ENCODE measurements around the gene CCT8. TPM values are rescaled to one million over a fixed set of nuclear protein-coding genes. Genes with fewer than 3 reads are reported as not detected.

CCT8 gene
- total and polyA plus RNA-seq, 2 experiments from 2014 or later: 304 to 329 TPM

DNA sequence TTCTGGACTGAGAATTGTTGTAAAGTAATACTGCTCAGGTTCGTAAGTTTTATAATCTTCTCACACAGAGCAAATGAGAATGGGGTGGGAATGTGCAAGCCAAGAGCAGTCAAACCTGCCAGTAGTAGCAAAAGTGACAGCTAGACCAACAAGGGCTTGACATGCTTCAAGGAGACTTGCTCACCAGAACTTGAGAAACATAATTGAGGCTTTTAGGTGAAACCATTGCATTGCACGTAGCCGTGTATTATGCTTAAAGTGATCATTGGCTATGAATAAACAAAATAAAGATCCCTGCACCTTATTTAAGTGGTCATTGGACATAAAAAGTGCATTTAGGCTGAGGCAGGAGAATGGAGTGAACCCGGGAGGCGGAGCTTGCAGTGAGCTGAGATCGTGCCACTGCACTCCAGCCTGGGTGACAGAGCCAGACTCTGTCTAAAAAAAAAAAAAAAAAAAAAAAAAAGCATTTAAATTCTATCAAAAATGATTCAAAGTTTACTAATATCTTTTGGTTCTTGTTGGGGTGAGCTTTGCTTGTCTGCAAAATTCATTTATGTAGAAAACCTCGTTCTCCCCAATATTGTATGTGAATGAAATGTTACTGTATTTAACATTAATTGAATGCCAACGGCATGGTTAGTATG lies 11.8 kb upstream of the CCT8 start (continued):
- TF ChIP-seq, protein P1, sequence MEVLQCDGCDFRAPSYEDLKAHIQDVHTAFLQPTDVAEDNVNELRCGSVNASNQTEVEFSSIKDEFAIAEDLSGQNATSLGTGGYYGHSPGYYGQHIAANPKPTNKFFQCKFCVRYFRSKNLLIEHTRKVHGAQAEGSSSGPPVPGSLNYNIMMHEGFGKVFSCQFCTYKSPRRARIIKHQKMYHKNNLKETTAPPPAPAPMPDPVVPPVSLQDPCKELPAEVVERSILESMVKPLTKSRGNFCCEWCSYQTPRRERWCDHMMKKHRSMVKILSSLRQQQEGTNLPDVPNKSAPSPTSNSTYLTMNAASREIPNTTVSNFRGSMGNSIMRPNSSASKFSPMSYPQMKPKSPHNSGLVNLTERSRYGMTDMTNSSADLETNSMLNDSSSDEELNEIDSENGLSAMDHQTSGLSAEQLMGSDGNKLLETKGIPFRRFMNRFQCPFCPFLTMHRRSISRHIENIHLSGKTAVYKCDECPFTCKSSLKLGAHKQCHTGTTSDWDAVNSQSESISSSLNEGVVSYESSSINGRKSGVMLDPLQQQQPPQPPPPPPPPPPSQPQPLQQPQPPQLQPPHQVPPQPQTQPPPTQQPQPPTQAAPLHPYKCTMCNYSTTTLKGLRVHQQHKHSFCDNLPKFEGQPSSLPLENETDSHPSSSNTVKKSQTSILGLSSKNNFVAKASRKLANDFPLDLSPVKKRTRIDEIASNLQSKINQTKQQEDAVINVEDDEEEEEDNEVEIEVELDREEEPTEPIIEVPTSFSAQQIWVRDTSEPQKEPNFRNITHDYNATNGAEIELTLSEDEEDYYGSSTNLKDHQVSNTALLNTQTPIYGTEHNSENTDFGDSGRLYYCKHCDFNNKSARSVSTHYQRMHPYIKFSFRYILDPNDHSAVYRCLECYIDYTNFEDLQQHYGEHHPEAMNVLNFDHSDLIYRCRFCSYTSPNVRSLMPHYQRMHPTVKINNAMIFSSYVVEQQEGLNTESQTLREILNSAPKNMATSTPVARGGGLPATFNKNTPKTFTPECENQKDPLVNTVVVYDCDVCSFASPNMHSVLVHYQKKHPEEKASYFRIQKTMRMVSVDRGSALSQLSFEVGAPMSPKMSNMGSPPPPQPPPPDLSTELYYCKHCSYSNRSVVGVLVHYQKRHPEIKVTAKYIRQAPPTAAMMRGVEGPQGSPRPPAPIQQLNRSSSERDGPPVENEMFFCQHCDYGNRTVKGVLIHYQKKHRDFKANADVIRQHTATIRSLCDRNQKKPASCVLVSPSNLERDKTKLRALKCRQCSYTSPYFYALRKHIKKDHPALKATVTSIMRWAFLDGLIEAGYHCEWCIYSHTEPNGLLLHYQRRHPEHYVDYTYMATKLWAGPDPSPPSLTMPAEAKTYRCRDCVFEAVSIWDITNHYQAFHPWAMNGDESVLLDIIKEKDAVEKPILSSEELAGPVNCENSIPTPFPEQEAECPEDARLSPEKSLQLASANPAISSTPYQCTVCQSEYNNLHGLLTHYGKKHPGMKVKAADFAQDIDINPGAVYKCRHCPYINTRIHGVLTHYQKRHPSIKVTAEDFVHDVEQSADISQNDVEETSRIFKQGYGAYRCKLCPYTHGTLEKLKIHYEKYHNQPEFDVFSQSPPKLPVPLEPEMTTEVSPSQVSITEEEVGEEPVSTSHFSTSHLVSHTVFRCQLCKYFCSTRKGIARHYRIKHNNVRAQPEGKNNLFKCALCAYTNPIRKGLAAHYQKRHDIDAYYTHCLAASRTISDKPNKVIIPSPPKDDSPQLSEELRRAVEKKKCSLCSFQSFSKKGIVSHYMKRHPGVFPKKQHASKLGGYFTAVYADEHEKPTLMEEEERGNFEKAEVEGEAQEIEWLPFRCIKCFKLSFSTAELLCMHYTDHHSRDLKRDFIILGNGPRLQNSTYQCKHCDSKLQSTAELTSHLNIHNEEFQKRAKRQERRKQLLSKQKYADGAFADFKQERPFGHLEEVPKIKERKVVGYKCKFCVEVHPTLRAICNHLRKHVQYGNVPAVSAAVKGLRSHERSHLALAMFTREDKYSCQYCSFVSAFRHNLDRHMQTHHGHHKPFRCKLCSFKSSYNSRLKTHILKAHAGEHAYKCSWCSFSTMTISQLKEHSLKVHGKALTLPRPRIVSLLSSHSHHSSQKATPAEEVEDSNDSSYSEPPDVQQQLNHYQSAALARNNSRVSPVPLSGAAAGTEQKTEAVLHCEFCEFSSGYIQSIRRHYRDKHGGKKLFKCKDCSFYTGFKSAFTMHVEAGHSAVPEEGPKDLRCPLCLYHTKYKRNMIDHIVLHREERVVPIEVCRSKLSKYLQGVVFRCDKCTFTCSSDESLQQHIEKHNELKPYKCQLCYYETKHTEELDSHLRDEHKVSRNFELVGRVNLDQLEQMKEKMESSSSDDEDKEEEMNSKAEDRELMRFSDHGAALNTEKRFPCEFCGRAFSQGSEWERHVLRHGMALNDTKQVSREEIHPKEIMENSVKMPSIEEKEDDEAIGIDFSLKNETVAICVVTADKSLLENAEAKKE (CRISPR knock-in tag; IDR thresholded peaks at IDR 0.05): no peak
- TF ChIP-seq, protein P2, sequence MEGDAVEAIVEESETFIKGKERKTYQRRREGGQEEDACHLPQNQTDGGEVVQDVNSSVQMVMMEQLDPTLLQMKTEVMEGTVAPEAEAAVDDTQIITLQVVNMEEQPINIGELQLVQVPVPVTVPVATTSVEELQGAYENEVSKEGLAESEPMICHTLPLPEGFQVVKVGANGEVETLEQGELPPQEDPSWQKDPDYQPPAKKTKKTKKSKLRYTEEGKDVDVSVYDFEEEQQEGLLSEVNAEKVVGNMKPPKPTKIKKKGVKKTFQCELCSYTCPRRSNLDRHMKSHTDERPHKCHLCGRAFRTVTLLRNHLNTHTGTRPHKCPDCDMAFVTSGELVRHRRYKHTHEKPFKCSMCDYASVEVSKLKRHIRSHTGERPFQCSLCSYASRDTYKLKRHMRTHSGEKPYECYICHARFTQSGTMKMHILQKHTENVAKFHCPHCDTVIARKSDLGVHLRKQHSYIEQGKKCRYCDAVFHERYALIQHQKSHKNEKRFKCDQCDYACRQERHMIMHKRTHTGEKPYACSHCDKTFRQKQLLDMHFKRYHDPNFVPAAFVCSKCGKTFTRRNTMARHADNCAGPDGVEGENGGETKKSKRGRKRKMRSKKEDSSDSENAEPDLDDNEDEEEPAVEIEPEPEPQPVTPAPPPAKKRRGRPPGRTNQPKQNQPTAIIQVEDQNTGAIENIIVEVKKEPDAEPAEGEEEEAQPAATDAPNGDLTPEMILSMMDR (conservative IDR thresholded peaks at IDR 0.05; ENCODE audit: low read depth in 2 of 2): no peak
- TF ChIP-seq ZNF114 (CRISPR knock-in tag; IDR thresholded peaks at IDR 0.05): no peak
- TF ChIP-seq EZH2phosphoT487 (IDR thresholded peaks at IDR 0.05; ENCODE audit: unreplicated experiment): no peak
- no peak for TF ChIP-seq ZNF331 (CRISPR knock-in tag; IDR thresholded peaks at IDR 0.05; ENCODE audit: low read depth)

DNA sequence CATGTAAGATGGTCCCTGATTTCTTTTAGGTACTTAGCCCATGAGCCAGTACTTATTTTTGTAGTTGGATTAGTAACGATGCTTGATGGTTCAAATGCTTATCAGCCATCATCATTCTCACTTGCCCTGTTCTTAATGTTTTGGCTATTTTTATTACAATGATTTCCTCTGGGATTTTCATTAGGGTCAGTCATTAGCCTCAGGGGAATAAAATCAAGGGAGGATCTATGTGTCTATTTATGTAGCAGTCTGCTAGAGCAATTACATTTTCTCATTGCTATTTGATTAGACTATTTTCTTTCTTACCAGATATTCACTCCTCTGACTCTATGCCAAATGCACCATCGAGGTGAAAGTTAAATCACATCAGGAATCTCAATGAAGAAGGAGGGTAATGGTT lies 10.9 kb upstream of the CCT8 start:
- Mint-ChIP-seq H3K4me1 (peaks cover 7% of the 10 kb centered on the region; the same call in 2 of the 3 replicates), H3K4me3 (no peak overlapping the region), H3K27ac (no peak overlapping the region), H3K27me3 (ENCODE audit: insufficient read depth, low read depth, poor library complexity) (peaks cover 4% of the 10 kb centered on the region), H3K9me3 (no peaks in the 10 kb centered on the region), H3K36me3 (ENCODE audit: low read depth) (no peaks in the 10 kb centered on the region)
- Histone ChIP-seq H3K36me3 (ENCODE audit: insufficient read depth) (no peaks in the 10 kb centered on the region), H2AFZ (no peak overlapping the region), H3K4me2 (no peak overlapping the region), H3F3A (replicated peaks; ENCODE audit: low read depth) (no peaks in the 10 kb centered on the region), H3K27ac (ENCODE audit: low read depth) (no peak overlapping the region), H3K79me2 (replicated peaks; ENCODE audit: insufficient read depth) (no peaks in the 10 kb centered on the region), H4K20me1 (replicated peaks; ENCODE audit: insufficient read depth) (no peaks in the 10 kb centered on the region), H3K4me1 (ENCODE audit: insufficient read depth) (no peaks in the 10 kb centered on the region), H3K27me3 (ENCODE audit: insufficient read depth) (no peaks in the 10 kb centered on the region), H3K4me3 (no peak overlapping the region), H3K9me2 (ENCODE audit: insufficient read depth) (0 out of 2 replicates have a peak, but pooled peaks cover 5% of the 10 kb centered on the region)
- ATAC-seq (no peak), DNase-seq (ENCODE audit: low spot score) (no peak)
- TF ChIP-seq NANOG (IDR thresholded peaks at IDR 0.05; ENCODE audit: borderline replicate concordance): no peak
- TF ChIP-seq, protein P1 (CRISPR knock-in tag; IDR thresholded peaks at IDR 0.05): no peak
- TF ChIP-seq ZNF114 (CRISPR knock-in tag; IDR thresholded peaks at IDR 0.05): no peak
- TF ChIP-seq POLR2AphosphoS5 (IDR thresholded peaks at IDR 0.05; ENCODE audit: low read depth): no peak
